Hepatocyte (in vitro differentiated cells): ENCODE measurements around the gene SMAP2.

Experiments used
- CTCF ChIP-seq: fragments of 200-600 bp; sonication (generic); IDR thresholded peaks from 2 replicates; pipeline ENCODE4 v1.5.1; 2016; ENCODE audit warnings: antibody characterized with exemption, mild to moderate bottlenecking; ENCODE audit not compliant: poor library complexity
- EZH2 ChIP-seq: fragments of 200-600 bp; sonication (generic); IDR thresholded peaks from 2 replicates; pipeline ENCODE4 v1.6.1; 2016; ENCODE audit warnings: antibody characterized with exemption, mild to moderate bottlenecking, borderline replicate concordance

- TF ChIP-seq CTCF (no peak), EZH2 (no peak)
Observed at GRCh38 chr1:40341491-40342380, 31.8 kb upstream of the SMAP2 start.
